ENCODE data around the gene DPYSL3. TPM values are rescaled to one million over a fixed set of nuclear protein-coding genes. Genes with fewer than 3 reads are reported as not detected.

DPYSL3 gene
- total and polyA plus RNA-seq, 5 experiments from 2014 or later: not detected

GRCh38 chr5:147398860-147399259, 111.0 kb downstream of the DPYSL3 start:
- POLR2A ChIA-PET: no interaction called here

GRCh38 chr5:147397616-147398015, 112.3 kb downstream of the DPYSL3 start:
- POLR2A ChIA-PET: no interaction called here

More at GRCh38 chr5:147398860-147399259, 111.0 kb downstream of the DPYSL3 start:
- DNase-seq (no peak), ATAC-seq (no peak)
- Mint-ChIP-seq H3K36me3 (no peaks in the 10 kb centered on the region), H3K4me3 (no peak overlapping the region), H3K27me3 (peaks cover 0 to 13% (median 0%) of the 10 kb centered on the region in 5 donors), H3K27ac (no peak overlapping the region), H3K4me1 (no peaks in the 10 kb centered on the region), H3K9me3 (no peaks in the 10 kb centered on the region)

GRCh38 chr5:147396070-147396823, 113.6 kb downstream of the DPYSL3 start:
- Mint-ChIP-seq H3K9me3 (no peaks in the 10 kb centered on the region), H3K4me3 (no peak overlapping the region), H3K4me1 (no peaks in the 10 kb centered on the region), H3K27me3 (peaks cover 0 to 4% (median 0%) of the 10 kb centered on the region in 5 donors), H3K36me3 (no peaks in the 10 kb centered on the region), H3K27ac (no peak overlapping the region)
- POLR2A ChIA-PET: no interaction called here
- DNase-seq (no peak), ATAC-seq (no peak)

More at GRCh38 chr5:147397616-147398015, 112.3 kb downstream of the DPYSL3 start:
- H3K27me3 Mint-ChIP-seq: peaks cover 0 to 4% (median 0%) of the 10 kb centered on the region in 5 donors
- DNase-seq (no peak), ATAC-seq (no peak)
- no peak overlapping the region for H3K4me3 Mint-ChIP-seq
- no peaks in the 10 kb centered on the region for H3K4me1 Mint-ChIP-seq
- no peaks in the 10 kb centered on the region for H3K36me3 Mint-ChIP-seq
- no peaks in the 10 kb centered on the region for H3K9me3 Mint-ChIP-seq
- no peak overlapping the region for H3K27ac Mint-ChIP-seq

- no peak for ATAC-seq
- POLR2A ChIA-PET: no interaction called here
- H3K9me3 Mint-ChIP-seq: no peaks in the 10 kb centered on the region
Observed at GRCh38 chr5:147393874-147394672, 115.8 kb downstream of the DPYSL3 start.

GRCh38 chr5:147391781-147392180, 118.1 kb downstream of the DPYSL3 start:
- no peak for ATAC-seq
- Mint-ChIP-seq H3K27me3 (peaks cover 2 to 17% (median 9%) of the 10 kb centered on the region in 5 donors), H3K27ac (no peak overlapping the region), H3K4me3 (no peak overlapping the region), H3K36me3 (no peaks in the 10 kb centered on the region), H3K4me1 (no peaks in the 10 kb centered on the region), H3K9me3 (no peaks in the 10 kb centered on the region)
- POLR2A ChIA-PET: no interaction called here
- DNase-seq: no peak

More at GRCh38 chr5:147393874-147394672, 115.8 kb downstream of the DPYSL3 start:
- Mint-ChIP-seq H3K4me1 (no peaks in the 10 kb centered on the region), H3K27ac (no peak overlapping the region), H3K27me3 (peaks cover 2 to 10% (median 6%) of the 10 kb centered on the region in 5 donors), H3K36me3 (no peaks in the 10 kb centered on the region), H3K4me3 (no peak overlapping the region)
- no peak for DNase-seq

GRCh38 chr5:147390654-147391225, 119.1 kb downstream of the DPYSL3 start:
- no peaks in the 10 kb centered on the region for H3K9me3 Mint-ChIP-seq
- peaks cover 2 to 20% (median 9%) of the 10 kb centered on the region in 5 donors for H3K27me3 Mint-ChIP-seq
- H3K4me1 Mint-ChIP-seq: no peaks in the 10 kb centered on the region
- POLR2A ChIA-PET: no interaction called here
- no peaks in the 10 kb centered on the region for H3K36me3 Mint-ChIP-seq
- H3K4me3 Mint-ChIP-seq: no peak overlapping the region
- no peak for ATAC-seq
- no peak for DNase-seq
- H3K27ac Mint-ChIP-seq: no peak overlapping the region

GRCh38 chr5:147388184-147389108, 121.4 kb downstream of the DPYSL3 start:
- DNase-seq: no peak
- peaks cover 2 to 20% (median 7%) of the 10 kb centered on the region in 5 donors for H3K27me3 Mint-ChIP-seq
- POLR2A ChIA-PET: no interaction called here
- H3K4me1 Mint-ChIP-seq: no peaks in the 10 kb centered on the region
- H3K36me3 Mint-ChIP-seq: no peaks in the 10 kb centered on the region
- no peak overlapping the region for H3K27ac Mint-ChIP-seq
- no peak overlapping the region for H3K4me3 Mint-ChIP-seq
- no peaks in the 10 kb centered on the region for H3K9me3 Mint-ChIP-seq
- no peak for ATAC-seq

- Mint-ChIP-seq H3K27me3 (peaks cover 0 to 20% (median 5%) of the 10 kb centered on the region in 5 donors), H3K27ac (no peak overlapping the region)
- no peak for ATAC-seq
Observed at GRCh38 chr5:147387109-147387508, 122.8 kb downstream of the DPYSL3 start.

GRCh38 chr5:147384346-147385193, 125.3 kb downstream of the DPYSL3 start:
- ATAC-seq: no peak
- Mint-ChIP-seq H3K36me3 (no peaks in the 10 kb centered on the region), H3K27ac (no peak overlapping the region), H3K4me1 (no peaks in the 10 kb centered on the region), H3K9me3 (peaks cover 0 to 3% (median 0%) of the 10 kb centered on the region in 9 donors), H3K27me3 (peaks cover 0 to 16% (median 7%) of the 10 kb centered on the region in 5 donors), H3K4me3 (no peak overlapping the region)
- no peak for DNase-seq
- POLR2A ChIA-PET: no interaction called here

More at GRCh38 chr5:147387109-147387508, 122.8 kb downstream of the DPYSL3 start:
- Mint-ChIP-seq H3K9me3 (peaks cover 0 to 2% (median 0%) of the 10 kb centered on the region in 9 donors), H3K4me1 (no peaks in the 10 kb centered on the region), H3K4me3 (no peak overlapping the region), H3K36me3 (no peaks in the 10 kb centered on the region)
- POLR2A ChIA-PET: no interaction called here
- DNase-seq: no peak

GRCh38 chr5:147382776-147383175, 127.1 kb downstream of the DPYSL3 start:
- ATAC-seq: no peak
- Mint-ChIP-seq H3K27ac (no peak overlapping the region), H3K4me3 (no peak overlapping the region), H3K4me1 (no peaks in the 10 kb centered on the region), H3K36me3 (no peaks in the 10 kb centered on the region), H3K9me3 (peaks cover 0 to 19% (median 2%) of the 10 kb centered on the region in 9 donors), H3K27me3 (peaks cover 0 to 5% (median 3%) of the 10 kb centered on the region in 5 donors)
- no peak for DNase-seq
- POLR2A ChIA-PET: no interaction called here

GRCh38 chr5:147381555-147381954, 128.3 kb downstream of the DPYSL3 start:
- Mint-ChIP-seq H3K4me1 (no peaks in the 10 kb centered on the region), H3K36me3 (no peaks in the 10 kb centered on the region), H3K27ac (no peak overlapping the region), H3K9me3 (peaks cover 0 to 19% (median 2%) of the 10 kb centered on the region in 9 donors), H3K4me3 (no peak overlapping the region), H3K27me3 (peaks cover 0 to 11% (median 4%) of the 10 kb centered on the region in 5 donors)
- ATAC-seq (no peak), DNase-seq (no peak)
- POLR2A ChIA-PET: no interaction called here

All from naive thymus-derived CD8-positive, alpha-beta T cell (primary cell).